ENCODE data around the gene CALU. TPM values are rescaled to one million over a fixed set of nuclear protein-coding genes. Genes with fewer than 3 reads are reported as not detected.

Gene CALU
- total RNA-seq, 1 experiment from 2014 or later = 168 TPM

DNA sequence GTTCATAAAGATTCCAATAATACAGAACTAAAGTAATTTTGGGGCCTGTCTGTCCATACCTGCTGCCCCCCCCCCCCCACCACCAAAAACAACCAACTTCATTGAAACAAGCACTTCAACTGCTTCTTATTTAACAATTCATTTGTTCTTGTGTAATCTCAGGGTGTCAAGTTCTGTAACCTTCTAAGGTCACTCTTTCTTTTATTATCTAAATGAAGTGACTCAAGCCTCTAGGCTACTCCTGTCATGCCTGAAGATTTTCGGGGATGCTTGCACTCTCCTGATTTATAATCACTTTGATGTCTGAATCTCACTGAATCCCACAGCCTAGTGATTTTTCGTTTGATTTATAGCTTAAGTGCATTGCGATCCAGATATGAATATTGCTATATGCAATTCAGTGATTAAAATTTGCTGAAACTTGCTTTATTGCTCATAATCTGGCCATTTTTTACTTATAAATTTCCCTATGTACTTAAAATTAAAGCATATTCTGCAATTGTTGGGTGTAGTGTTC is 39.9 kb upstream of the CALU start:
- no peak overlapping the region for H3K27ac ChIP-seq (ENCODE audit: insufficient read length, low read depth, low read length)
- no peak overlapping the region for H3K56ac ChIP-seq (ENCODE audit: insufficient read length, low read depth, low read length)
- peaks cover 0 to 6% of the 10 kb centered on the region in 2 experiments; a peak in 2 of 5 replicates for H3K9me3 Mint-ChIP-seq
- no peak overlapping the region for H2AK5ac ChIP-seq (ENCODE audit: insufficient read length, low read length)
- peaks cover 0 to 5% (median 0%) of the 10 kb centered on the region in 3 experiments; a peak in 2 of 7 replicates for H3K36me3 Mint-ChIP-seq (ENCODE audit: insufficient read depth in 1 of 3, low read depth in 3 of 3)
- no peak overlapping the region for H2BK12ac ChIP-seq (ENCODE audit: insufficient read length, low read depth, low read length)
- H2BK120ac ChIP-seq (ENCODE audit: low read depth, low read length, poor library complexity, severe bottlenecking) = no peak overlapping the region
- DNase-seq = no peak
- H3K14ac ChIP-seq (ENCODE audit: insufficient read depth, low read length) = no peak overlapping the region
- H3K27me3 Mint-ChIP-seq (ENCODE audit: low read depth) = peaks cover 29% of the 10 kb centered on the region
- no peak overlapping the region for H3T11ph ChIP-seq (ENCODE audit: low read length)
- no peak overlapping the region; a peak in 1 of 7 replicates for H3K27ac Mint-ChIP-seq
- H3K79me1 ChIP-seq (ENCODE audit: insufficient read depth, low read depth, low read length, poor library complexity, severe bottlenecking) = no peaks in the 10 kb centered on the region
- no peak overlapping the region for H3K9ac ChIP-seq (ENCODE audit: extremely low read depth, insufficient read length, low read length)
- peaks cover 7% of the 10 kb centered on the region for H3K23me2 ChIP-seq (ENCODE audit: insufficient read length, low read depth, low read length, poor library complexity, severe bottlenecking)
- no peak overlapping the region for H2AFZ ChIP-seq (ENCODE audit: low read length)
- H3K23ac ChIP-seq (ENCODE audit: insufficient read length, low read depth, low read length) = no peak overlapping the region
- H2BK20ac ChIP-seq (ENCODE audit: low read depth, low read length, poor library complexity, severe bottlenecking) = no peak overlapping the region
- no peak overlapping the region for H3K4me2 ChIP-seq (ENCODE audit: insufficient read depth, insufficient read length, low read length)
- no peaks in the 10 kb centered on the region for H3K27me3 ChIP-seq (ENCODE audit: insufficient read depth, low read length)
- no peaks in the 10 kb centered on the region for H4K20me1 ChIP-seq (ENCODE audit: control insufficient read depth, insufficient read depth, insufficient read length)
- no peak overlapping the region for H4K91ac ChIP-seq (ENCODE audit: insufficient read length, low read depth, low read length)
- no CpG with 5 or more reads among the region's 3 CpGs for WGBS (ENCODE audit: extremely low coverage, insufficient read length, low lambda C conversion rate)
- no peaks in the 10 kb centered on the region for H3K9me3 ChIP-seq (ENCODE audit: control insufficient read depth, low read depth, low read length)
- no peak overlapping the region for H4K5ac ChIP-seq (ENCODE audit: insufficient read length, low read depth, low read length)
- no peak overlapping the region for H2BK15ac ChIP-seq (ENCODE audit: low read depth, low read length)
- H2BK5ac ChIP-seq (ENCODE audit: insufficient read length, low read length) = no peak overlapping the region
- peaks cover 40 to 45% of the 10 kb centered on the region in 2 experiments for H3K4me1 Mint-ChIP-seq
- peaks cover 3% of the 10 kb centered on the region; the same call in 1 of the 2 replicates for H3K4me1 ChIP-seq (ENCODE audit: insufficient read depth, low read length)
- no peak overlapping the region for H4K8ac ChIP-seq (replicated peaks; ENCODE audit: insufficient read length, low read depth, low read length)
- TF ChIP-seq CTCF (conservative IDR thresholded peaks at IDR 0.05) = no peak
- H3K18ac ChIP-seq (ENCODE audit: insufficient read length, low read depth, low read length) = no peak overlapping the region
- H3K4me3 Mint-ChIP-seq = no peak overlapping the region
- no peak overlapping the region for H3K4ac ChIP-seq (ENCODE audit: low read depth, low read length)
- no peaks in the 10 kb centered on the region for H3K79me2 ChIP-seq (ENCODE audit: insufficient read depth, low read length)

Measured in H9 (cell line).